ENCODE results near the gene MGAM2. TPM values are rescaled to one million over a fixed set of nuclear protein-coding genes. Genes with fewer than 3 reads are reported as not detected.

MGAM2 gene
- total and polyA plus RNA-seq, 4 donors, result 0.09 to 0.59 (median 0.11) TPM

GRCh38 chr7:142131439-142132185 is 20.1 kb downstream of the MGAM2 start:
- Histone ChIP-seq H3K9me3 (ENCODE audit: control insufficient read depth in 4 of 4, low read length in 3 of 4) (no peaks in the 10 kb centered on the region), H3K9ac (ENCODE audit: low read depth in 1 of 2, low read length in 2 of 2) (no peak overlapping the region), H3K27me3 (ENCODE audit: control insufficient read depth in 4 of 4, insufficient read depth in 4 of 4, low read length in 3 of 4) (no peaks in the 10 kb centered on the region), H3K27ac (ENCODE audit: low read depth in 1 of 2, low read length in 2 of 2) (no peak overlapping the region), H3K4me3 (ENCODE audit: low read depth in 1 of 3, low read length in 3 of 3) (no peak overlapping the region), H3K4me1 (ENCODE audit: control insufficient read depth in 4 of 4, insufficient read depth in 4 of 4, low read length in 3 of 4) (peaks cover 0 to 8% (median 7%) of the 10 kb centered on the region in 4 donors), H3K36me3 (ENCODE audit: control insufficient read depth in 4 of 4, insufficient read depth in 3 of 4, low read depth in 1 of 4, low read length in 3 of 4) (no peaks in the 10 kb centered on the region)
- whole genome bisulfite sequencing, result 87% methylated on average over 4 of the region's 4 CpGs
- no peak for DNase-seq (ENCODE audit: low spot score)
- TF ChIP-seq ATF3 (IDR thresholded peaks at IDR 0.05) (no peak), FOXA2 (IDR thresholded peaks at IDR 0.05) (no peak), ZBTB33 (IDR thresholded peaks at IDR 0.05) (no peak), HNF4A (conservative IDR thresholded peaks at IDR 0.05) (no peak), FOXA1 (IDR thresholded peaks at IDR 0.05) (no peak), JUND (IDR thresholded peaks at IDR 0.05) (no peak)

- DNase-seq (ENCODE audit: low spot score), result no peak
- H3K9me3 ChIP-seq (ENCODE audit: control insufficient read depth in 4 of 4, low read length in 3 of 4), result no peaks in the 10 kb centered on the region
- no peak overlapping the region for H3K27ac ChIP-seq (ENCODE audit: low read depth in 1 of 2, low read length in 2 of 2)
- H3K4me3 ChIP-seq (ENCODE audit: low read depth in 1 of 3, low read length in 3 of 3), result no peak overlapping the region
- no peaks in the 10 kb centered on the region for H3K27me3 ChIP-seq (ENCODE audit: control insufficient read depth in 4 of 4, insufficient read depth in 4 of 4, low read length in 3 of 4)
- no peaks in the 10 kb centered on the region for H3K36me3 ChIP-seq (ENCODE audit: control insufficient read depth in 4 of 4, insufficient read depth in 3 of 4, low read depth in 1 of 4, low read length in 3 of 4)
- peaks cover 1 to 8% (median 7%) of the 10 kb centered on the region in 4 donors for H3K4me1 ChIP-seq (ENCODE audit: control insufficient read depth in 4 of 4, insufficient read depth in 4 of 4, low read length in 3 of 4)
- 99% methylated on average over 8 of the region's 8 CpGs for WGBS
- no peak overlapping the region for H3K9ac ChIP-seq (ENCODE audit: low read depth in 1 of 2, low read length in 2 of 2)
- TF ChIP-seq TAF1 (conservative IDR thresholded peaks at IDR 0.05) (no peak), GABPA (IDR thresholded peaks at IDR 0.05 in 1 of 2, conservative IDR thresholded peaks at IDR 0.05 in 1 of 2) (no peak), ZBTB33 (IDR thresholded peaks at IDR 0.05) (no peak), HNF4A (conservative IDR thresholded peaks at IDR 0.05) (no peak), RXRA (IDR thresholded peaks at IDR 0.05) (no peak), FOXA1 (IDR thresholded peaks at IDR 0.05) (no peak), MAX (IDR thresholded peaks at IDR 0.05) (no peak), SP1 (IDR thresholded peaks at IDR 0.05) (no peak), ATF3 (IDR thresholded peaks at IDR 0.05) (no peak), CTCF (IDR thresholded peaks at IDR 0.05; ENCODE audit: low read depth, low read length, missing input control) (no peak), JUND (IDR thresholded peaks at IDR 0.05) (no peak), NR2F2 (IDR thresholded peaks at IDR 0.05) (no peak), EGR1 (IDR thresholded peaks at IDR 0.05; ENCODE audit: low read depth in 2 of 2) (no peak), RAD21 (IDR thresholded peaks at IDR 0.05) (no peak), FOXA2 (IDR thresholded peaks at IDR 0.05) (no peak), REST (IDR thresholded peaks at IDR 0.05) (no peak)
These were observed 22.2 kb downstream of the MGAM2 start for GRCh38 chr7:142133731-142134148.

Data from liver (tissue), 9 donors.